Upper lobe of right lung (tissue), 1 donor: ENCODE data around the gene CTXND1. TPM values are rescaled to one million over a fixed set of nuclear protein-coding genes. Genes with fewer than 3 reads are reported as not detected.

ENCODE experiments used
- ATAC-seq: fragments of 200-7000 bp; cut with Tn5 transposase; one replicate; pipeline ENCODE4 v1.9.1; 2020; ENCODE audit warnings: mild to moderate bottlenecking, moderate library complexity
- DNase-seq: peaks from one replicate; pipeline ENCODE4 v3.0.0-alpha.2; 2020
- H3K27ac ChIP-seq: fragments of 200-600 bp; one replicate; pipeline ENCODE4 v1.8.0; 2022
- H3K27me3 ChIP-seq: fragments of 200-600 bp; one replicate; pipeline ENCODE4 v1.8.0; 2022; ENCODE audit warnings: mild to moderate bottlenecking
- H3K36me3 ChIP-seq: fragments of 200-600 bp; one replicate; pipeline ENCODE4 v1.8.0; 2022
- H3K4me1 ChIP-seq: fragments of 200-600 bp; one replicate; pipeline ENCODE4 v1.8.0; 2022
- H3K4me3 ChIP-seq: fragments of 200-600 bp; one replicate; pipeline ENCODE4 v1.8.0; 2022; ENCODE audit warnings: mild to moderate bottlenecking
- H3K9me3 ChIP-seq: fragments of 200-600 bp; one replicate; pipeline ENCODE4 v1.8.0; 2022
- CTCF ChIP-seq: fragments of 200-600 bp; IDR thresholded peaks from one replicate; pipeline ENCODE4 v1.8.0; 2022; ENCODE audit warnings: antibody characterized with exemption
- intact Hi-C: fragments of 100-400 bp; cut with DNase I; formaldehyde crosslinking; loops from one replicate; pipeline ENCODE4 v1.11.0; 2022
- total RNA-seq: library from RNA; stranded (reverse); fragmentation: NEBNext Ultra II Directional; extraction: Animal tissue kit (Norgen Biotek cat#: 25700); gene quantifications from one replicate; pipeline ENCODE4 v1.2.1, GENCODE V29; 2021
- donor health status: DM: no; HTN: yes; CAD: no; lungs with severe emphysema.

CTXND1 gene
- total RNA-seq, 1 donor from 2014 or later: 1.9 TPM

GRCh38 chr15:80274996-80275395 lies 23.0 kb upstream of the CTXND1 start:
- Histone ChIP-seq H3K4me1 (no peaks in the 10 kb centered on the region), H3K27me3 (no peaks in the 10 kb centered on the region), H3K4me3 (no peak overlapping the region), H3K9me3 (no peaks in the 10 kb centered on the region), H3K36me3 (no peaks in the 10 kb centered on the region), H3K27ac (no peak overlapping the region)
- ATAC-seq: no peak
- intact Hi-C loops: no loop called here
- no peak for TF ChIP-seq CTCF
- DNase-seq: no peak

GRCh38 chr15:80274554-80274953 lies 22.5 kb upstream of the CTXND1 start:
- intact Hi-C loops: no loop called here
- H3K4me3 ChIP-seq: no peak overlapping the region
- H3K9me3 ChIP-seq: no peaks in the 10 kb centered on the region
- no peaks in the 10 kb centered on the region for H3K27me3 ChIP-seq
- H3K4me1 ChIP-seq: no peaks in the 10 kb centered on the region
- ATAC-seq (no peak), DNase-seq (no peak)
- no peaks in the 10 kb centered on the region for H3K36me3 ChIP-seq
- no peak overlapping the region for H3K27ac ChIP-seq
- no peak for TF ChIP-seq CTCF

- Histone ChIP-seq H3K4me1 (no peaks in the 10 kb centered on the region), H3K4me3 (no peak overlapping the region)
- intact Hi-C loops: no loop called here
Measured at GRCh38 chr15:80272987-80273386, 21.0 kb upstream of the CTXND1 start.

GRCh38 chr15:80270472-80270871 lies 18.5 kb upstream of the CTXND1 start:
- Histone ChIP-seq H3K9me3 (no peaks in the 10 kb centered on the region), H3K4me1 (no peaks in the 10 kb centered on the region), H3K27me3 (peaks cover 8% of the 10 kb centered on the region), H3K36me3 (no peaks in the 10 kb centered on the region), H3K27ac (no peak overlapping the region), H3K4me3 (no peak overlapping the region)
- TF ChIP-seq CTCF: no peak
- intact Hi-C loops: no loop called here
- DNase-seq: no peak
- no peak for ATAC-seq

More at GRCh38 chr15:80272987-80273386, 21.0 kb upstream of the CTXND1 start:
- no peak for TF ChIP-seq CTCF
- no peak for ATAC-seq
- Histone ChIP-seq H3K27ac (no peak overlapping the region), H3K36me3 (no peaks in the 10 kb centered on the region), H3K9me3 (no peaks in the 10 kb centered on the region), H3K27me3 (no peaks in the 10 kb centered on the region)
- DNase-seq: no peak

- peaks cover 8% of the 10 kb centered on the region for H3K27me3 ChIP-seq
- no peak overlapping the region for H3K4me3 ChIP-seq
- DNase-seq: no peak
- intact Hi-C loops: no loop called here
- no peak for ATAC-seq
- H3K27ac ChIP-seq: no peak overlapping the region
- H3K9me3 ChIP-seq: no peaks in the 10 kb centered on the region
- H3K4me1 ChIP-seq: no peaks in the 10 kb centered on the region
- no peaks in the 10 kb centered on the region for H3K36me3 ChIP-seq
- TF ChIP-seq CTCF: no peak
Measured at GRCh38 chr15:80268101-80268500, 16.1 kb upstream of the CTXND1 start.

GRCh38 chr15:80267658-80268057 lies 15.6 kb upstream of the CTXND1 start:
- DNase-seq: no peak
- H3K27me3 ChIP-seq: peaks cover 8% of the 10 kb centered on the region
- no peak for ATAC-seq
- H3K4me3 ChIP-seq: no peak overlapping the region
- H3K36me3 ChIP-seq: no peaks in the 10 kb centered on the region
- intact Hi-C loops: no loop called here
- no peaks in the 10 kb centered on the region for H3K4me1 ChIP-seq
- H3K27ac ChIP-seq: no peak overlapping the region
- TF ChIP-seq CTCF: no peak
- no peaks in the 10 kb centered on the region for H3K9me3 ChIP-seq
